Measurements from ENCODE around the gene SPATA2L.

The SPATA2L gene

GRCh38 chr16:89729863-89730593, 28.5 kb upstream of the SPATA2L start:
- TF ChIP-seq CTCF (IDR thresholded peaks at IDR 0.05; ENCODE audit: insufficient read depth, low read depth, low read length, missing control alignments) = no peak
- H3K4me3 ChIP-seq (ENCODE audit: low read depth, low read length) = no peak overlapping the region
- DNase-seq (ENCODE audit: low read depth) = no peak

- no peak for DNase-seq (ENCODE audit: low read depth)
- H3K4me3 ChIP-seq (ENCODE audit: low read depth, low read length) = no peak overlapping the region
- no peak for TF ChIP-seq CTCF (IDR thresholded peaks at IDR 0.05; ENCODE audit: insufficient read depth, low read depth, low read length, missing control alignments)
These were observed 27.8 kb upstream of the SPATA2L start for GRCh38 chr16:89729293-89729692.

GRCh38 chr16:89727406-89728120, 26.1 kb upstream of the SPATA2L start:
- TF ChIP-seq CTCF (IDR thresholded peaks at IDR 0.05; ENCODE audit: insufficient read depth, low read depth, low read length, missing control alignments) = no peak
- no peak overlapping the region for H3K4me3 ChIP-seq (ENCODE audit: low read depth, low read length)
- DNase-seq (ENCODE audit: low read depth) = no peak

GRCh38 chr16:89723279-89724250, 22.1 kb upstream of the SPATA2L start:
- no peak overlapping the region; the same call in 1 of the 2 replicates for H3K4me3 ChIP-seq (ENCODE audit: low read depth, low read length)

GRCh38 chr16:89722392-89723278, 21.1 kb upstream of the SPATA2L start:
- no peak for TF ChIP-seq CTCF (IDR thresholded peaks at IDR 0.05; ENCODE audit: insufficient read depth, low read depth, low read length, missing control alignments)
- H3K4me3 ChIP-seq (ENCODE audit: low read depth, low read length) = peak overlapping the region; percentile 80
- peak; percentile 93 for DNase-seq (ENCODE audit: low read depth)

More at GRCh38 chr16:89723279-89724250, 22.1 kb upstream of the SPATA2L start:
- no peak for DNase-seq (ENCODE audit: low read depth)
- TF ChIP-seq CTCF (IDR thresholded peaks at IDR 0.05; ENCODE audit: insufficient read depth, low read depth, low read length, missing control alignments) = no peak

Measured in GM12865 (cell line).